GM21367 (cell line): ENCODE measurements around the gene ATP8A1.
A peak's percentile ranks its signal among the peaks of the same experiment; 100 is the strongest.
"Not testable (repeated sequence)": the region's sequence is repeated elsewhere in the genome, so short reads cannot be mapped to it uniquely, and the experiment has no call there.

ENCODE experiments used
- ATAC-seq: cut with Tn5 transposase; IDR thresholded peaks from one replicate; pipeline ENCODE4 v1.9.1; 2021; ENCODE audit not compliant: unreplicated experiment

Gene ATP8A1

DNA sequence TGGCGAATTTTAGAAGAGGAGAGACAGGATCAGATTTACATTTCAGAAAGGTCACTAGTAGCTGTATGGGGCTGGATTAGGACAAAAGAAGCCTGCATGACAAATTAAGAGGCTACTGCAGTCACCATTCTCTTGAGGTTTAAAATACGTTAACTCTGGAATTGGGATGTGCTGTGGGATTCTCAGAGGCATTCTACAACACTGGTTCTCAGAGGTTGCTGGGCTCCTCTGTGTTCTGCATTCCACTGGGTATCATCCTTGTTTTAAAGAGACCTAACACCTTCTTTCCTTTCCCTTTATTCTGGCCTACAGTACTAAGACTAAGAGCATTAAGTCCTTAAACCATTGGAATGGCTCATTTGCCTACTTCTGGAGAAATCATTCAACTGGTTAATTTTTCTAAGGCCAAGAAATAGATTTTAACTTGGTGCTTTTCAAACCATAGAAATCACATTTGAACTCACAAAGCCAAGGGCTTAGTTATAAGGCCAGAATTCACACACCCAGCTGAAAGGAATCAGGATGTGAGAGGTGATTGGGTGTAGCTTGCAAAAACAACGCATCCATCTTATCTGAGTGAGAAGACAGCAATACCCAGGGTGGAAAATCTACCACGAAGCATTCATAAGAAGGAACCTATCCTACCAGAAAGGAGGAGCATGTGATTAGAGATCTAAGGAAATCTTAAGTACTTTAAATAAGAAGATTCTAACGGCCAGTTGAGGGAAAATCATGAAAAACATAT, 143.0 kb downstream of the ATP8A1 start:
- ATAC-seq = no peak

DNA sequence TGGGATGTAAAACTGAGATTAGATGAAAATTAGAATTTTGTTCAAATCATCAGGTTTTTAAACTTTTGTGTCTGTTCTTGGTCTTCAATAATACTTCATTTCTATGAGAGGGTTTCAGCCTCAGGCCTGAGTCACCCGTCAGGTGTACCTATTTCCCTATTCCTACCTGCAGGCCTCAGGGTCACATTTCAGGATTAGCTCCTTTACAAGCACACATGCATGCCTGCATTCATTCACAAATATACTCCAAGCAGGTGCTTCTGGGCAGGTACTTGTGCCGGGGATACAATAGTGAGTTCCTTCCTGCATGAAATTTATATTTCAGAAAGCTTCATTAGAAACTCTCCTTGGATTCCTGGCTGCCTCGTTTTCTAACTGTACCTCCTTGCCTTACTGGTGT, 144.7 kb downstream of the ATP8A1 start:
- no peak for ATAC-seq

- no peak for ATAC-seq
These were observed 146.7 kb downstream of the ATP8A1 start for GRCh38 chr4:42510225-42510624.

DNA sequence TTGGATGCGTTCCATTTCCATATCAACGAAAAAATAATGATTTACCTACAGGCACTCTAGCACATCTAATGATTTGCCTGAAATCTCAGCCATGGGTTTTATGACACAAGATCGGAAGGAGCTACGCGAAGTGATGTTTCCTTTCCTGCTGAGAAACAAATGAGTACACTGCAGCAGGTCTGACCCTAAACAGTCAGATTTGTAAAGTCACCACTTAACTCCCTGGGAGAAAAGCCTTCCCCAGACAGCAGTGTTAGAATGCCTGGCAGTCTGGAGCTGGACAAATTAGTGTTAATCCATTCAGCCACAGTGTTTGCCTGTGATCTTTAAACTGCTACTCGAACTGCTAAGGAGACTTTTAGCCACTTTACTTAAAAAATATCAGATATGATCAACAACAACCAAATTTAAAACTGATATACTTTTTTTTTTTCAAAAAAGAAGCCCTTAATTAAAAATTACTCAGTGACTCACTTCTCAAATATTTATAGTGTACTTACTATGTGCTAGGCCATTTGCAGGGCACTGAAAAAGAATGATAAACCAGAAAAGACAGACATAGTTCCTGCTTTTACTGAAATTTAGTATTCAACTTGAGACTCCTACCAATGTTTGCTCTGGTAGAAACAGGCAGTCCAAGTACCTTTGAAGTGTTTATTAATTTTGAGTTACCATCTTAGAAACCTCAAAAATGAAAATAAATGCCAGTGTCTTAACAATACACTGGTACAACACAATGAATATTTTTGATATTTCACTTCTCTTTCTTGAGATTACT, 155.1 kb downstream of the ATP8A1 start:
- no peak for ATAC-seq

GRCh38 chr4:42498040-42498439, 158.9 kb downstream of the ATP8A1 start:
- ATAC-seq = no peak

GRCh38 chr4:42497142-42497910, 159.6 kb downstream of the ATP8A1 start:
- ATAC-seq = no peak

DNA sequence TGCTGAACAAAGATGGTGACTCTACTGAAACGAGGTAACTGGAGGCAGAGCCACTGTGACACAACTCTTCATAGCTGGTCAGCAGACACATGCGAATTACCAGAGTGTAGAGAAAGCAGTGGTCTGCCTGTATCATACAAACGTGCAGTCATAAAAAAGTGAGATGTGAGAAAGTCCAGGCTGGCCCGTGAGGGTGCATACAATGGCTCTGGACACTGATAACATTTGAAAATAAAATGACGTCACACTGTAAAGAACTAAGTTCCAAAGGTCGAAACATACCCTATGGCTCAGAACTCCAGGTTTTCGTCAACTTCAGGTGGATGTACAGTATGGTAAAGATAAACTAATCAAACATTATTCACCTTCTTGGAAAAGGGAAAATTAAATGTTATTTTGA, 163.9 kb downstream of the ATP8A1 start:
- ATAC-seq = no peak

- no peak for ATAC-seq
These were observed 166.9 kb downstream of the ATP8A1 start for GRCh38 chr4:42490015-42490414.

- ATAC-seq = peak; percentile 70
These were observed 167.8 kb downstream of the ATP8A1 start for GRCh38 chr4:42489095-42489494.

- ATAC-seq = no peak
These were observed 168.4 kb downstream of the ATP8A1 start for GRCh38 chr4:42488554-42488953.

GRCh38 chr4:42488114-42488513, 168.8 kb downstream of the ATP8A1 start:
- peak; percentile 87 for ATAC-seq

DNA sequence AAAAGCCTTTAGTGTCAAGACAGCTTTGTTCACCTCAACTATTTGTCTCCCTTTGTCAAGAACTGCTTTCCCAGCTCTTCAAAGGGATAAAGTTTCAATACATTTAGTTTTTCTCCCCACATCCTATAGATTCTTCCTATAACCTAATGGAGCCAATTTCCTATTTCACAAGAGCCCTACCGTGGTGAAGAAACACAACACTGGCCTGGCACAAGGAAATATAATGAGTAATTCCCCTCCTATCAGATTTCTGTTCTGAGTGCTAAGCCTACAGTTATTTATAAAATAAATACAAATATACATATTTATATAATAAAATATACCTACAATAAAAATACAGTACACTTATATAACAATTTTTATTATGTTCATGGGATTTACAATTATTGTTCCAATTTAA, 169.7 kb downstream of the ATP8A1 start:
- no peak for ATAC-seq

- not testable (repeated sequence) for ATAC-seq
These were observed 170.7 kb downstream of the ATP8A1 start for GRCh38 chr4:42486156-42486555.

DNA sequence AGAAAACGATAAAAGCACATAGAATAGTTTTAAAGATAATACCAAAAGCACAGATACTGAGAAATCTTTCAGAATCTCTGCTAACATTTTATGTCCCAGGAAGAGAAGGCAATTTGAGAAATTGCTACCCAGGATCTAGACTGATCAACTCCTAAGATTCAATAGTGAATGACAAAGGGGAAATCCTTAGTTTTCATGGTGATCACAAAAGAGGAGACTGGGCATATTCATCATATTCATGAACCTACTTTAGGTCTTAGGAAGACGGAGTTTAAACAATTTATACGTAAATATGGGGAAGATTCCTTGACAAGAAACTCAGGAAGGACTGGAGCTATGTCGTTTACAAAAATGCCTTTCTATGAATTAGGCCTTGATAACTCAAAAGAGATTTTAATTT, 172.3 kb downstream of the ATP8A1 start:
- no peak for ATAC-seq

DNA sequence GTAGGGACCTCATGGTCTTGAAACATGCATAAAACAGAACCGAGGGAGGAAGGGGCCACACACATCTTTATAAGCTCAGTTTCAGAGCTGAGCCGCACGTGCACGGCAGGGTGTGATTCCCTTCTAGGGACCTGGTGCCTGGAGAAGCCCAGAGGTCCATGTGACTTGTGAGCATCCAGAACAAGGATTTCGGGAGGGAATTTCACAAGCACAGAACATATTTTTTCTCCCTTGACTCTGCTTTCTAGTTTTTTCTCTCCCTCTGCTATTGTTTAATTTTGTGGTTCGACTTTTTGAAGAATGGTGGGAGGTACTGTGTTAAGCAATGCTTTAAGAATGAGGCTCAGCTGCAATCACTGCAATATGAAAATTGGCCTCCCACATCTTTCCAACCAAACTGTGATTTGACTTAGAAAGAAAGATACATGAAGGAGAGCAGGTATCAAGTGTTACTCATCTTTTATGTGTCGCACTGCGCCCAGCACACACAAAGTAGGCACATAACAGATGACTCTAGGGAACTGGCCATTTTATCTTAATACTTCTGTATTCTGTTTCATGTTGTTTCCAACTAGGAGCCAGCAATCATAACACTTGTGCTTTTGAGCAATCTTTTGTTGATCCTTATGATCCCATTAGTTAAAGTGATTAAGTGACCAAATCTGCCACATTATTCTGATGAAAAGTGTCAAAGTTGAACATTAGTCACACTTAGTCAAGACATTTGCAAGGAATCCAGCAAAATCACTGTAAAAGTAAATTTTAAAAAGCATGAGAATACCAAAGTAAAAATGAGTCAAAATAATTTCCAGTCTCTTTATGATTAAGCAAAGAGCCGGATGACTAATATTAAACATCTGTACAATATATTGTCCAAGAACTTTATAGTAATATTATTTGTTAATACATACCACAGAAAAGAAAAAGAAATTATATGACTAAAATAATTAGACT, 173.2 kb downstream of the ATP8A1 start:
- no peak for ATAC-seq

- ATAC-seq = no peak
These were observed 174.2 kb downstream of the ATP8A1 start for GRCh38 chr4:42482516-42483327.

DNA sequence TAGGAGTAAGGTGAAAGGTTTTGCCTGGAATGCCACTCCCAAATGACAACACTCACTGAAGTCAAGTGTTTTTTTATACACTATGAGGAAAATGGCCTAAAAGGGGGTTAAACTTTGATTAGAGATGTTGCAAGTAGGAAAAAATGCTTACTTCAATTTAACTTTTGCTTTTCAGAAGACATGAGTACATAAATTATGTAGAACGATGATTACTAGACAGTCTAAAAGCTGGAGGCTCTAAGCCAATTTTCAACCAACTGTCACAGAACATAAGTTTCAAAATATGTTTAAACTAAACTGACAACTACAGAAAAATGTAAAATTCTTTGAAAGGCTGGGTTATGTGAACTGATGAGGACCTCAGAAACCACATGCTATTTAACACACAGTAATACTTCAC, 176.2 kb downstream of the ATP8A1 start:
- ATAC-seq = no peak

DNA sequence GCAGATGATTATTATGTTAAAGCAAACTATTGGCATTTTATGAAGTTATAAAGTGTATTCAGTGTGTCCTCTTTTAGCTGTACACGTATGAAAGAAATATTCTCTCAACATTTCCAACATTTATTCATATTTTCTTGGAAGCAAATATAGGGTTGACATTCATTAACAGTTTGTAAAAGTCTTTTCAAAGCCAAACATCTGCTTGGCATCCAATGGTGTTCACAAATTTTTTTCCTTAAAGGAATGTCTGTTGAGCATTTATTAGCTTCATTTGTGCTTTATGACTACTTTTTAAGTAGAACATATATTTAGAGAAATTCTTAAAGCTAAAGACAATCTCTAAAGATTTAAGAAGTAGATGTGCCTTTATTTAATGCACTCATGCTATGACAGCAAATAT, 176.6 kb downstream of the ATP8A1 start:
- no peak for ATAC-seq

GRCh38 chr4:42478946-42479345, 178.0 kb downstream of the ATP8A1 start:
- ATAC-seq = no peak

- ATAC-seq = no peak
These were observed 178.4 kb downstream of the ATP8A1 start for GRCh38 chr4:42478509-42478908.
